ENCODE results near the gene LRRC8B.

Gene LRRC8B

DNA sequence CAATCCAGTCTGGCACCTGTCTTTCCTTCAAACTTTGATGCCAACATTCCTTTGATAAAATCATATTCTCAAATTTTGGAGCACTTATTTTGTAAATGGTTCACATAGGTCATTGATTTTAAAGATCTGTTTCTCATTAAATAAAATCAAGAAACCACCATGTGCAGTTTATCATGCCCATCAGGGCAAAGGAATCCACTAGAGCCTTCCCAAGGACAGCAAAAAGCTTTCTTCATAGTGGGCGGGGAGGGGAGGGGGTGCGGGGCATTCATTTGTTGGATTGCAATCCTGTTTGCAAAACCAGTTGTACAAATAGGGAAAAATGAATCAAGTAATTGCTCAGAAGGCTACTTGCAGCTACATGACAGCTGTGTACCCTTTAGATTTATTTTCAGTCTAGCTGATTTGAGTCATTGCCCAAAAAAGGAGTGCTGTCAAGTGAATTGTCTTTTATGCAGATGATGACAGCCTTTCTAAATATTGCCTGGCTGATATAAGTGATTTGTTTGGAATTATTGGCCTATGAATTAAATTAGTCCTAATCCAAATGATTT is 23.0 kb downstream of the LRRC8B start:
- DNase-seq (ENCODE audit: low spot score) = no peak

- DNase-seq (ENCODE audit: low spot score) = no peak
Measured at GRCh38 chr1:89548122-89548857, 23.7 kb downstream of the LRRC8B start.

DNA sequence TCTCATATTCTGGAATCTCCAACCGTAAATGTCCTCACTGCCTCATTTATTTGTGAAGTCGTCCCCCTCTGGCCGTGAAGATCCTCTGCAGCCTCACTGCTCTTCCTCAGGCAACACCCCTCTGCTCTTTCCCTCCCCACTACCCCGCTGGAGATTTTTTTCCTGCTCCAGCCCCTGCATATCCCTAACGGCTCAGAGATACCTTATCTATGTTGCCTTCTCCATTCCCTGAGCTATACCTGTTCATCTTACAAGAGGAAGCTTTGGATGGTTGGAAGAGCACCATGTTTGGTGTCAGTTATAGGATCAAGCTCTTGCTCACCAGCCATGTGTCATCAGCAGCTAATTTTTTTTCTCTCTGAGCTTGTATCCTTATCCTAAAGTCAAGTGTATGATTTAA is 26.4 kb downstream of the LRRC8B start:
- DNase-seq (ENCODE audit: low spot score) = no peak

- DNase-seq (ENCODE audit: low spot score) = no peak
Measured at GRCh38 chr1:89552471-89553081, 27.9 kb downstream of the LRRC8B start.

- DNase-seq (ENCODE audit: low spot score) = no peak
Measured at GRCh38 chr1:89553157-89553556, 28.5 kb downstream of the LRRC8B start.

GRCh38 chr1:89555550-89555949 is 30.9 kb downstream of the LRRC8B start:
- no peak for DNase-seq (ENCODE audit: low spot score)

GRCh38 chr1:89556726-89557444 is 32.3 kb downstream of the LRRC8B start:
- DNase-seq (ENCODE audit: low spot score) = no peak

DNA sequence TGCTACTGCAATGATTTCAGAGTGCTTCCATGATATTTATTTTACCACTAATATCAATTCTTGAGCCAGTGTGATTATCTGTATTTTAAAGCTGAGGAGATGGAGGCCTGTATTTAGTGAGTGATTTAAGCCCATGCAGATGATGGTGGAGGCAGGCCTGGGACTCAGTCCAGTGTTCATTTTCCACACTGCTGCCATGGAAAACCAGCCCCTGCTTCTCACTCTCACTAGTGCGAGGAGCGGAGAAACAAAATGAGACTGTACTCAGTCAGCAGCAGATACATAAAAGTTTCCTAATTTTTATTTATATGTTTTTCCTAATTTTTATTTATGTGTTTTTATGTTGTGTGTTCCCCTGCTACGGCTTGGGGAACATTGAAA is 32.8 kb downstream of the LRRC8B start:
- DNase-seq (ENCODE audit: low spot score) = no peak

DNA sequence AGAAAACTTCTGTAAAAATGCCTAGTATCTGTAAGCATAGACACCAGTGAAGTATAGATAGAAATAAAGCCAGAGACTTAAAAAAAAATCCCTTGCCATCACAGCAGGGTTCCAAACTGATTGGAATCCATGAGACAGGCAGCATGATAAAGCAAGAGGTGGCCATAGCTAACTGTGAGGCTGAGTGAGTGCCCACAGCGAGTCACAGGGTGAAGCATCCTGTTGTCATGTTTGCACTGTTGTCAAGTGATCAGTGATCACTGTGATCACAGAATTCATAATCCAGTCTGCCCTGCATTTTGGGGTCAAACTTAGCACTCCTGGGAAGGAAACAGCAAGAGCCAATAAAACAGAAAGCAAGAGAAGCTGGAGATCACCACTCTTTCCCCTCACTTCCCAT is 33.3 kb downstream of the LRRC8B start:
- DNase-seq (ENCODE audit: low spot score) = no peak

GRCh38 chr1:89563957-89564604 is 39.5 kb downstream of the LRRC8B start:
- DNase-seq (ENCODE audit: low spot score) = no peak

DNA sequence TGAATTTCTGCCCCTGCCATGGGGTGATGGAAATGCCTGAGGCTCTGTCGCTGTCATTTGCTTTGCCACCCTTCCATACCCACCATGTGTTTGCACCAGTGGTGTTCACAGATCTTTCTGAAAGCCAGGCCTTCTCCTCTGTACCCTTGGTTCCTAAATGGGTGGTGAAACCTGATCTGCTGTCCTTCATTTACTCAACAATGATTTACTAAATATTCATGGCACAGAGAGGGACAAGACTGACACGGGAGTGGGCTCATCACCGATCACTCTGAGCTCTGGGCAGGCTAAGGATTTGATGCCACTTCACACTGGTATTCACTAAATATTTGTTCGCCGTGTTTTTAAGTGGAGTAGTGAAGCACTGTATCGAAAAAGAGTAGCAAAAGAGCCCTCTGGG is 40.9 kb downstream of the LRRC8B start:
- DNase-seq (ENCODE audit: low spot score) = no peak

DNA sequence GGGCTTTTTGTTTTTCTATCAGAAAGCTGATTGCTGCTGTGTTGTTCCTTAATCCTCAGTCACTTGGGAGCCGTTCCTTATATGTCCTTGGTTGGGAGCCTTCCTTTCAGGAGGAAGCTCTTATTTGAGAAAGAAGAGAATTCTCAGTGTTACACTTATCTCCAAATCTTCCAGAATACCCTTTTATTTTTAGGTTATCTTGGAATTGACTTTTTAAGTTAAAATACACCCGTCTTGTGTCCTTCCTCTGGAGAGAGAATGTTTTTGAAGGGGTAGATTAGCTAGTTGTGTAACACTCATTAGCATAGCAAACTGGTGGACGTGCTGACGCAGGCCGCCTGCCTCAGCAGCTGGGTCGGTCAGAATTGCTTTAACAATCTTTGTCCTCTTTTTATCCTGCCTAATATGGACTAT is 42.1 kb downstream of the LRRC8B start:
- no peak for DNase-seq (ENCODE audit: low spot score)

DNA sequence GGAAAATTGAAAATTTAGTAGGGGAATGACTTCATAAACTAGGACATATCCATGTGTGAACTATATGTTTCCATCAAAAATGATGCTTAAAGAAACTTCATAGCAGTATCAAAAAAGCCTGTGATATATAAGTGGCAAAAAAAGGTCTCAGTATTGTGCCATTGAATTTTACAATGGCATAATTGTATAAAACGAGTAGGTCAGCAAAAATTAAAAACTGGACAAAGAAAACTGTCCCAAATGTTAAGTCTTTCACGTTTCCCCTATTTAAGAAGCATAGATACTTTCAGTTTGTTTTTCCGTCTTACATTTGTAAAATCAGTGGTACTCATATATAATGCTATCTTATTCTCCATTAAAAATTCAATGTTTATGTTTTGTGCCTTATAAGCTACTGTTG is 43.2 kb downstream of the LRRC8B start:
- no peak for DNase-seq (ENCODE audit: low spot score)

- DNase-seq (ENCODE audit: low spot score) = no peak
Measured at GRCh38 chr1:89573410-89573809, 48.8 kb downstream of the LRRC8B start.

GRCh38 chr1:89574621-89575020 is 50.0 kb downstream of the LRRC8B start:
- DNase-seq (ENCODE audit: low spot score) = no peak

- no peak for DNase-seq (ENCODE audit: low spot score)
Measured at GRCh38 chr1:89575207-89575606, 50.6 kb downstream of the LRRC8B start.

GRCh38 chr1:89576013-89576412 is 51.4 kb downstream of the LRRC8B start:
- no peak for DNase-seq (ENCODE audit: low spot score)

DNA sequence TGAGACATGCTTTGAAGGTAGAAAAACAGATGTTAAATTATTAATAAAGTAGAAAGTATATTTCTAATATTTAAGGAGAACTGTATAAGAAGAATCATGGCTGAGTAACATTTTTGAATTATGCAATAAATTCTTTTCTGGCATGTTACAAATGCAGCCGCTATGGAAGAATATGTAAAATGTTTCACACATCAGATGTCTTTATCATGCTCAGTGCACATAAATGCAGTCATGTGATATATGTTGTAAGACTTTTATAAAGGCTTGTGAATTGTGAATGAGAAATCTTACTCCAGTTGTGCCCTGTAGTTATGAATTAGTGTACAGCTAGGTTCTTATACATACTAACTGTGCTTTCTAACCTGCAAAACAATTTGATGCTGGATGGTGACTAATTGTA is 53.5 kb downstream of the LRRC8B start:
- DNase-seq (ENCODE audit: low spot score) = no peak

- DNase-seq (ENCODE audit: low spot score) = no peak
Measured at GRCh38 chr1:89578946-89579684, 54.5 kb downstream of the LRRC8B start.

DNA sequence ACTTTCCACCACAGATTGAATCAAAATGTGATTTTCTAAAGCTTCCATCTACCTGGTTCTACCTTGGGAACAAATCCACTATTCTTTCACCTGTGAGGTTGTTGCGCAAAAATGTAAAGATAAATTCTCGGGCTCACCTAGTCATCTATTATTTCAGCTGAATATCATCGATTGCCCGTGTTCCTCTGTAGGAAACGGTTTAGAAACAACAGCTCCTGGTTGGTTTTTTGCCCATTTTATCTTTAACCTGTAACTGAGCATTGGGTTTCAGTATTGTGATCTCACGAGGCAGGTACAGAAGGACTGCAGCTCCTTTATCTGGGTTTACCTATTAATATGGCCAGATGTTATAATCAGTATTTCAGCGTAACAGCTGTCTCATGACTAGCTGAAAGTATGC is 55.4 kb downstream of the LRRC8B start:
- DNase-seq (ENCODE audit: low spot score) = no peak

DNA sequence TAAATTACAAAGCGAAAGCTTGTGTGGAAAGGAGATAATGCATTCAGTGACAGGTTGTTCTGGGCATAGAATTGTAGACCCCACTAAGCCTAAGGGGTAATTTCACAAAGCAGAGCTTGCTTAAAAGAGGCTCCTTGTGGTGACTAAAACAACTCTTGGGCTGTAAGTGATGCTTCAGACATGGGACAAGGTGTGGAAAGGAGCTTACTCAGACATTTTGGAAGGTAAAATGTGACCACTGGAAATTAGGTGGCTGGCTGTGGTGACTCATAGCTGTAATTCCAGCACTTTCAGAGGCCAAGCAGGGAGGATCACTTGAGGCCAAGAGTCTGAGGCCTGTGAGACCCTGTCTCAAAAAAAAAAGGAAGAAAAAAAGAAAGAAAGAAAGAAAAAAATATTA is 57.2 kb downstream of the LRRC8B start:
- no peak for DNase-seq (ENCODE audit: low spot score)

GRCh38 chr1:89582571-89582970 is 57.9 kb downstream of the LRRC8B start:
- no peak for DNase-seq (ENCODE audit: low spot score)
